MCF 10A (cell line): ENCODE data around the gene PLOD2. TPM values are rescaled to one million over a fixed set of nuclear protein-coding genes. Genes with fewer than 3 reads are reported as not detected.

Experiments
- BruUV-seq: library from RNA; stranded (reverse); fragments of 400-500 nt; replicated peaks from 2 replicates; lab custom pipeline; 2021; lab: Mats Ljungman, UMichigan
- CTCF ChIA-PET: fragments of 300-600 bp; sonication (Branson Sonifier 250); formaldehyde crosslinking; extraction: SDS; loops from one replicate; lab custom pipeline; 2021; ENCODE audit warnings: antibody characterized with exemption, inconsistent platforms; lab: Yijun Ruan, JAX
- POLR2A ChIA-PET: fragments of 300-600, 350-650 bp; sonication (Branson Sonifier 250); formaldehyde crosslinking; extraction: SDS; loops from one replicate; lab custom pipeline; 2020; ENCODE audit warnings: antibody characterized with exemption, inconsistent platforms; lab: Yijun Ruan, JAX
- DNase-seq: peaks from one replicate; pipeline ENCODE4 v3.0.0-alpha.2; 2018; ENCODE audit not compliant: unreplicated experiment
- H3K27ac Mint-ChIP-seq: one replicate; pipeline ENCODE4 v1.8.0; 2022; ENCODE audit warnings: mild to moderate bottlenecking, low read depth, mixed read lengths; ENCODE audit not compliant: unreplicated experiment
- H3K27me3 Mint-ChIP-seq: one replicate; pipeline ENCODE4 v1.8.0; 2022; ENCODE audit warnings: mixed read lengths; ENCODE audit not compliant: insufficient read depth, unreplicated experiment
- H3K36me3 Mint-ChIP-seq: one replicate; pipeline ENCODE4 v1.8.0; 2022; ENCODE audit warnings: mild to moderate bottlenecking, moderate library complexity, mixed read lengths; ENCODE audit not compliant: insufficient read depth, unreplicated experiment
- H3K4me1 Mint-ChIP-seq: one replicate; pipeline ENCODE4 v1.8.0; 2022; ENCODE audit warnings: mixed read lengths; ENCODE audit not compliant: insufficient read depth, unreplicated experiment
- H3K4me3 Mint-ChIP-seq: one replicate; pipeline ENCODE4 v1.8.0; 2022; ENCODE audit warnings: mild to moderate bottlenecking, moderate library complexity, mixed read lengths; ENCODE audit not compliant: unreplicated experiment
- H3K9me3 Mint-ChIP-seq: one replicate; pipeline ENCODE4 v1.8.0; 2022; ENCODE audit warnings: mixed read lengths; ENCODE audit not compliant: unreplicated experiment
- intact Hi-C: fragments of 100-400 bp; cut with micrococcal nuclease; formaldehyde crosslinking; loops from 2 replicates; pipeline ENCODE4 v1.14.1; 2022
- total RNA-seq: library from RNA; stranded (reverse); gene quantifications from 2 replicates; pipeline ENCODE4 v1.2.3, GENCODE V29; 2022
- TF ChIP-seq, protein P1 (sequence below): fragments of 200-600 bp; IDR thresholded peaks from one replicate; pipeline ENCODE4 v1.8.0; 2022; ENCODE audit warnings: antibody characterized with exemption, mild to moderate bottlenecking; ENCODE audit not compliant: unreplicated experiment

PLOD2 gene
- total RNA-seq, 1 experiment from 2014 or later = 149 TPM

- Mint-ChIP-seq H3K4me3 (peak overlapping the region; percentile 72), H3K4me1 (peaks cover 46% of the 10 kb centered on the region), H3K27me3 (no peaks in the 10 kb centered on the region), H3K9me3 (no peaks in the 10 kb centered on the region), H3K36me3 (no peaks in the 10 kb centered on the region), H3K27ac (peak overlapping the region; percentile 86)
- intact Hi-C loops = loop anchor here (5.0 kb wide), 1 partner anchor 36 kb away; no protein-coding TSS in a partner anchor
- TF ChIP-seq, protein P1, sequence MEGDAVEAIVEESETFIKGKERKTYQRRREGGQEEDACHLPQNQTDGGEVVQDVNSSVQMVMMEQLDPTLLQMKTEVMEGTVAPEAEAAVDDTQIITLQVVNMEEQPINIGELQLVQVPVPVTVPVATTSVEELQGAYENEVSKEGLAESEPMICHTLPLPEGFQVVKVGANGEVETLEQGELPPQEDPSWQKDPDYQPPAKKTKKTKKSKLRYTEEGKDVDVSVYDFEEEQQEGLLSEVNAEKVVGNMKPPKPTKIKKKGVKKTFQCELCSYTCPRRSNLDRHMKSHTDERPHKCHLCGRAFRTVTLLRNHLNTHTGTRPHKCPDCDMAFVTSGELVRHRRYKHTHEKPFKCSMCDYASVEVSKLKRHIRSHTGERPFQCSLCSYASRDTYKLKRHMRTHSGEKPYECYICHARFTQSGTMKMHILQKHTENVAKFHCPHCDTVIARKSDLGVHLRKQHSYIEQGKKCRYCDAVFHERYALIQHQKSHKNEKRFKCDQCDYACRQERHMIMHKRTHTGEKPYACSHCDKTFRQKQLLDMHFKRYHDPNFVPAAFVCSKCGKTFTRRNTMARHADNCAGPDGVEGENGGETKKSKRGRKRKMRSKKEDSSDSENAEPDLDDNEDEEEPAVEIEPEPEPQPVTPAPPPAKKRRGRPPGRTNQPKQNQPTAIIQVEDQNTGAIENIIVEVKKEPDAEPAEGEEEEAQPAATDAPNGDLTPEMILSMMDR = no peak
- POLR2A ChIA-PET = interaction anchor here (0.6 to 1.0 kb wide), 4 partner anchors 13 to 380 kb away, joined by 3 to 4 read pairs (median 3); no protein-coding TSS in a partner anchor
- BruUV-seq = no TSS peak
- CTCF ChIA-PET = interaction anchor here (0.6 to 1.6 kb wide), 4 partner anchors 22 to 415 kb away, joined by 3 to 6 read pairs (median 4); no protein-coding TSS in a partner anchor
- peak; percentile 95 for DNase-seq
These were observed 2.6 kb upstream of the PLOD2 start for GRCh38 chr3:146163584-146163983.

- Mint-ChIP-seq H3K4me3 (peak overlapping the region; percentile 86), H3K4me1 (peaks cover 45% of the 10 kb centered on the region), H3K27ac (peak overlapping the region; percentile 86), H3K27me3 (no peaks in the 10 kb centered on the region), H3K36me3 (no peaks in the 10 kb centered on the region), H3K9me3 (no peaks in the 10 kb centered on the region)
- peak; percentile 47 for DNase-seq
- no TSS peak for BruUV-seq
- intact Hi-C loops = loop anchor here (5.0 kb wide), 1 partner anchor 35 kb away; no protein-coding TSS in a partner anchor
- CTCF ChIA-PET = interaction anchor here (0.7 to 4.9 kb wide), 4 partner anchors 27 to 449 kb away, joined by 3 to 45 read pairs (median 4); no protein-coding TSS in a partner anchor
- POLR2A ChIA-PET = interaction anchor here (1.1 to 5.0 kb wide), 6 partner anchors 19 to 382 kb away, joined by 3 to 27 read pairs (median 12); partner anchors contain the start of gene PLSCR1
- TF ChIP-seq, protein P1 = no peak
These were observed 1.6 kb upstream of the PLOD2 start for GRCh38 chr3:146162561-146162960.

- Mint-ChIP-seq H3K4me1 (peaks cover 42% of the 10 kb centered on the region), H3K4me3 (peak overlapping the region; percentile 86), H3K27ac (peak overlapping the region; percentile 86), H3K27me3 (no peaks in the 10 kb centered on the region), H3K36me3 (no peaks in the 10 kb centered on the region), H3K9me3 (no peaks in the 10 kb centered on the region)
- POLR2A ChIA-PET = interaction anchor here (0.7 to 5.6 kb wide), 22 partner anchors 9 to 383 kb away, joined by 3 to 36 read pairs (median 5); partner anchors contain the start of gene PLSCR1
- DNase-seq = peak; percentile 52
- CTCF ChIA-PET = interaction anchor here (0.6 to 4.9 kb wide), 9 partner anchors 24 to 419 kb away, joined by 3 to 45 read pairs (median 3); no protein-coding TSS in a partner anchor
- TF ChIP-seq, protein P1 = no peak
- TSS peak; percentile 86 for BruUV-seq
- intact Hi-C loops = loop anchor here (5.0 kb wide), 1 partner anchor 34 kb away; no protein-coding TSS in a partner anchor
These were observed 649 bp upstream of the PLOD2 start for GRCh38 chr3:146161663-146162002.

GRCh38 chr3:146160321-146160963, 542 bp downstream of the PLOD2 start:
- H3K36me3 Mint-ChIP-seq = no peaks in the 10 kb centered on the region
- TF ChIP-seq, protein P1 = peak; percentile 29
- POLR2A ChIA-PET = interaction anchor here (0.7 to 5.6 kb wide), 31 partner anchors 8 to 421 kb away, joined by 3 to 36 read pairs (median 5); no protein-coding TSS in a partner anchor

More at GRCh38 chr3:146160321-146160963, 542 bp downstream of the PLOD2 start:
- peak overlapping the region; percentile 86 for H3K27ac Mint-ChIP-seq
- H3K9me3 Mint-ChIP-seq = no peaks in the 10 kb centered on the region
- H3K4me1 Mint-ChIP-seq = peaks cover 39% of the 10 kb centered on the region
- CTCF ChIA-PET = interaction anchor here (0.6 to 4.9 kb wide), 15 partner anchors 8 to 421 kb away, joined by 3 to 45 read pairs (median 6); no protein-coding TSS in a partner anchor
- intact Hi-C loops = loop anchor here (1.0 to 5.0 kb wide), 3 partner anchors 24 to 95 kb away; no protein-coding TSS in a partner anchor
- peak overlapping the region; percentile 86 for H3K4me3 Mint-ChIP-seq
- H3K27me3 Mint-ChIP-seq = no peaks in the 10 kb centered on the region
- peak; percentile 94 for DNase-seq
- BruUV-seq = no TSS peak
